GM19193 (cell line): ENCODE data around the gene OR1S2.

Experiments used
- POLR2A ChIP-seq: IDR thresholded peaks from 4 replicates; pipeline ENCODE4 v1.6.1; 2011; ENCODE audit not compliant: insufficient read depth, insufficient read length; ENCODE audit errors: extremely low read depth

The OR1S2 gene

DNA sequence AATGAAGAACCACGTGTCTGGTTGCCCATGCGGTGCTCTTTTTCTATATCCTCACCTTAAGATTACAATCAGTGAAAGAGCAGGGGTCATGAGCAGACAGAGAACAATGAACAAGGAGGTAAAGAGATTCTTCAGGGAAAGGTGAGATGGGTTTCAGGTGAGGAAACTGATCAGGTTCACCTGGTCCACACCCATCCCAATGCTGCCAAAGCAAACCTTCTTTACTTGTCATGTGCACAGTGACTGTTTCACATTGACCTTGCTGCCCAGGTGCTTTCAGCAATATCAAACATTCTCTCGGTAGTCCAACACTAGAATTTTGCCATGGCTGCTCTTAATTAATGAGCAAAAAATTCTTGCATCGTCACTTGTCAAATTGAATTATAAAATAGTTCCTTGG lies 39.6 kb downstream of the OR1S2 start:
- no peak for TF ChIP-seq POLR2A
